ENCODE results near the gene MCCC1. TPM values are rescaled to one million over a fixed set of nuclear protein-coding genes. Genes with fewer than 3 reads are reported as not detected.
"Not testable (repeated sequence)": the region's sequence is repeated elsewhere in the genome, so short reads cannot be mapped to it uniquely, and the experiment has no call there.

The MCCC1 gene
- total RNA-seq, 1 donor from 2014 or later = 20.7 TPM

DNA sequence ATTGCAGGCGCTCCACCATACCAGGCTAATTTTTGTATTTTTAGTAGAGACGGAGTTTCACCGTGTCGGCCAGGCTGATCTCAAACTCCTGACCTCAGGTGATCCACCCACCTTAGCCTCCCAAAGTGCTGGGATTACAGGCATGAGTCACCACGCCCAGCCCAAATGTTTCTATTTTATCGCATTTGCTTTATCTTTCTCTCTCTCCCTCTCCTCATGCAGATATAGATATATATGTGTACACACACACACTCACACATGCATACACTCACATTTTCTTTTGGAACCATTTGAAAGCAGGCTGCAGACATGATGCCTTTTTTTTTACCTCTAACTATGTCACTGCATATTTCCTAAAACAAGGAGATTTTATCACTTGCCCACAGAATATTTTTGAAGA is 7.3 kb upstream of the MCCC1 start:
- intact Hi-C loops (cut with micrococcal nuclease) = no loop called here

DNA sequence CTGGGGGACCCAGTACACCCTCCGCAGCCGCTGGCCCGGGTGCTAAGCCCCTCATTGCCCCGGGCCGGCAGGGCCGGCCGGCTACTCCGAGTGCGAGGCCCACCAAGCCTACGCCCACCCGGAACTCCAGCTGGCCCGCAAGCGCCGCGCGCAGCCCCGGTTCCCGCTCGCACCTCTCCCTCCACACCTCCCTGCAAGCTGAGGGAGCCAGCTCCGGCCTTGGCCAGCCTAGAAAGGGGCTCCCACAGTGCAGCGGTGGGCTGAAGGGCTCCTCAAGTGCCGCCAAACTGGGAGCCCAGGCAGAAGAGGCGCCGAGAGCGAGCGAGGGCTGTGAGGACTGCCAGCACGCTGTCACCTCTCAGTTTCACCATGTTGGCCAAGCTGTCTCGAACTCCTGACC is 4.7 kb upstream of the MCCC1 start:
- intact Hi-C loops (cut with micrococcal nuclease) = not testable (repeated sequence)

DNA sequence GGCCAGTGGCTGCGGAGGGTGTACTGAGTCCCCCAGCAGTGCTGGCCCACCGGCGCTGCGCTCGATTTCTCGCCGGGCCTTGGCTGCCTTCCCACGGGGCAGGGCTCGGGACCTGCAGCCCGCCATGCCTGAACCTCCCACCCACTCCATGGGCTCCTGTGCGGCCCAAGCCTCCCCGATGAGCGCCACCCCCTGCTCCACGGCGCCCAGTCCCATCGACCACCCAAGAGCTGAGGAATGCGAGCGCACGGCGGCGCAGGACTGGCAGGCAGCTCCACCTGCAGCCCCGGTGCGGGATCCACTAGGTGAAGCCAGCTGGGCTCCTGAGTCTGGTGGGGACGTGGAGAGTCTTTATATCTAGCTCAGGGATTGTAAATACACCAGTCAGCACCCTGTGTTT is 1.7 kb upstream of the MCCC1 start:
- intact Hi-C loops (cut with micrococcal nuclease) = not testable (repeated sequence)

DNA sequence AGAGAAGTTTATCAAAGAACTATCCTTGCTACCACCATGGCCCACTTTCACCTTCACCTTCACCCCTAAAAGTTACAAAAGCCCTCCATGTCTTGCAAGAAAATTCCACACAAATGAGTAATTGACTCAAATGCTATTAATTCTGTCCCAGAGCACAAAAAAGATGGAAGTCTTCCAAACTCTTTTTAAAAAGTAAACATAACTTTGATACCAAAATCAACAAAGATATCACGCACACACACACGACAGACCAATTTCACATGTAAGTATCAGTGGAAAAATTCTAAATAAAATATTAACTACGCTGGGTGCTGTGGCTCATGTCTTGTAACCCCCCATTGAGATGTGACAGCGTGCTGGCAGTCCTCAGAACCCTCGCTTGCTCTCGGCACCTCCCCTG is 1.1 kb upstream of the MCCC1 start:
- intact Hi-C loops (cut with micrococcal nuclease) = no loop called here

DNA sequence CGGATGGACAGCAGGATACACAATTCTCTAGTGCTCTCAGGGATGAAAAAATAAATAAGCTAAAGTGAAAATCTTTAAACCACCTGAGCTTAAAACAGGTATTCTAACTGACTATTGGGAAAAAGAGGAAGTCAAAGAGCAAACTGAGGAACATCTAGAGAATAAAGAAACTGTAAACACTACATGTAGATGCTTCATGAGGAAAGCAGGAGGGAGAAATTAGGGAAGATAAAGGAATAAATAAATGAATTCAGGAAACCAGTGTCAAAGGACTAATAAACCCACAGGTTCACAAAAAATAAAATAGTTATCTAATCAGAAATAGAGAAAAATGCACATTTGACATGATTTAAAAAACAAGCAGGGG is 525 bp upstream of the MCCC1 start:
- intact Hi-C loops (cut with micrococcal nuclease) = loop anchor here (1.0 to 5.0 kb wide), 5 partner anchors 62 to 536 kb away; partner anchors contain the start of genes DCUN1D1 and LAMP3

DNA sequence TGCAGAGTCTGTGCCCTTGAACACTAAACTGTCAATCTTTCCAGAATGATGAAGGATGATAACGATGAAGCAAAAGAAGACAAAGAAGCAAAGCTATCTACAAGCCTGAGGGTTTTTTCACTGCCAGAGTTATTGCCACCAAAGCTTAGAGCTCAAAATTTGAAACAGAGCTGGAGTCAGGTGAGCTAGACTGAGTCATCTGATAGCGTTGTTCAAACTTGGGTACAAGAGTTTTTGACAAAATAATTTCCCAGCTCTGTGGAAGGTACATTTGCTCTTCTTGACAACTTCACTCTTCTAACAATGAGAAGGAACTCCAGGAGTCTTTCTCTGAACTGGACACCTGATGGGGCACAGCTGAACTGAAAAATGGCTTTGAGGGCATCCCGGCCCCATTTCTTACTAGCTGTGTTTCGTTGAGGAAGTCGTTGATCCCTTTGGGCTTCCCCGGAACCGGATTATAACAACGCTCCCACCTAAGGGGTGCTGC is 715 bp downstream of the MCCC1 start:
- intact Hi-C loops (cut with micrococcal nuclease) = loop anchor here (1.0 to 5.0 kb wide), 5 partner anchors 64 to 538 kb away; partner anchors contain the start of genes DCUN1D1 and LAMP3

DNA sequence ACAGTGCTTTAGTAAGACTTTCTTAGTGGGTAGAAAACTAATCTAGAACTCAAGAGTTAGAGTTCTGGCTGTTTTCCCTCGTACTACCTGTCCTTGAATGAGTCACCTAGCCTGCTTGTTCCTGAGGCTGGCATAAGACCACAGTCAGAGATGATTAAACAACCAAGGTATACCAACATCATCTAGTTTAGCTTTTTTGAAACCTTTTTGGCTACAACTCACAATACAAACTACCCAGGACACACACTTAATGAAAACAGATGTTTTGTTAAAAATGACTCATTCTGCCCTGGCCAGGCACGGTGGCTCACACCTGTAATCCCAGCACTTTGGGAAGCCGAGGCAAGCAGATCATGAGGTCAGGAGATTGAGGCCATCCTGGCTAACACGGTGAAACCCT is 4.6 kb downstream of the MCCC1 start:
- intact Hi-C loops (cut with micrococcal nuclease) = loop anchor here (5.0 kb wide), 1 partner anchor 182 kb away; no protein-coding TSS in a partner anchor

DNA sequence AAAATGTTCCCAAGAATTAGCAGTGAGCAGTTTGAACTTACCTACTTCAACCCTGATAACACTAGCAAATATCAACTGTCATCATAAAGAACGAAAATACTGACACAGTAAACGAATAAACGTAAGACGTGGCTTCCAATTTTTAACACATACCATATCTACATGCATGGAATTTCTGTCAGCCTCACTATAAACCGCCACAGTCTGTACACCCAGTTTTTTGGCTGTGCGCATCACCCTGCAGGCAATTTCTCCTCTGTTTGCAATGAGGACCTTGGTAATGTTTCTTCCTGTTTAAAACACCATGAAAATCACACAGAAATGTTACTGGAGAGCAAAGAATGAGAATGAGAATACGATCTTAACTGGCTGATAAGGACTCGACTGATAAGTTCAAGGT is 7.0 kb downstream of the MCCC1 start:
- intact Hi-C loops (cut with micrococcal nuclease) = no loop called here

DNA sequence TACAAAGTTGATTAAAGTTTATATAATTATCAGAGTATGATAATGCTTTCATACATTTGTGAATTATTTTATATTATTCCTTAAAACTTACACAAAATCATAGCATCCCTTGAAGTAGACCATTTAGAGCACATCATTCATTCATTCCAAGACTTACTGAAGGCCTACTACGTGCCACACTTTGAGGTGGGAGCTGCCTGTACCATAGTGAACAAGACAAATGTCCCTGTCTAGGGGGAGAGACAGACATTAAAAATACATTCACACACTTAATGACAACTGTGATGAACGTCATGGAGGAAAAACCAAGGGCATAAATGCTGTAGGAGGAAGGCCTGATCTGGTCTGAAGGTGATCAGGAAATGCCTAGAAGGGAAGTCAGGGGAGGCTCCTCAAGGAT is 12.1 kb downstream of the MCCC1 start:
- intact Hi-C loops (cut with micrococcal nuclease) = no loop called here

DNA sequence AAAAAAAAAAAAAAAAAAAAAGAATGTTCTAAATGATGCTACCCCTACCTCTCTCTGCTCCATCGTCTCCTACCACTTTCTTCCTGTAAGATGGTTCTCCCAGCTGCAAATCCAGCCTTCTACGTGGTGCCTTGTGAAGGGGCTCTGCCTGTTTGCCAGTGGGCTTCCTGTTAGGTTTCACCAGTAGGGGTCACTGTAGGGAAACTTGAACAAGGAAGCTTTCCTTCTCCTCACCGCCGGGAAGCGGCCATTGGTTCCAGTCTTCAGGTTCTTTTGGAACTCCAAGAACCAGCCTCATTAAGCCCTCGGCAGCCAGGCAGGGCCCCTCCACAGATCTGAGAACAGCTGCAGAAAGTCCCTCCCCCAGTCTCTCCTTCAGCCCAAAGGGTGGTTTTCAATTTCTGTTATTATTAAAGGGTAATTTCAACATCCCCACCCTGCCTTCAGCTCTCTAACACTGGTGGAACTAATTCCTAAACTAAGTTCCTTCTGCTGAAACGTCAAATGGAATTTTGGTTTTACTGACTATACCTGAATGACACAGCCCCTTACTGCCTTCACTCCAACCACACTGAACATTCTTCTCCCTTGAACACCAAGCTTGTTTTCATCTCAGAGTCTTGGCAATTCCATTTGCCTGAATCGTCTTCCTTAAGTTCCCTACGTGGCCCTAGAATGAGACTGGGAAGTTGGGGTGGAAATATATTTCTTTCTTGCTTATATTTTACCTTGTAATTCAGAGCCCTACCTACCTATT is 13.5 kb downstream of the MCCC1 start:
- intact Hi-C loops (cut with micrococcal nuclease) = no loop called here

DNA sequence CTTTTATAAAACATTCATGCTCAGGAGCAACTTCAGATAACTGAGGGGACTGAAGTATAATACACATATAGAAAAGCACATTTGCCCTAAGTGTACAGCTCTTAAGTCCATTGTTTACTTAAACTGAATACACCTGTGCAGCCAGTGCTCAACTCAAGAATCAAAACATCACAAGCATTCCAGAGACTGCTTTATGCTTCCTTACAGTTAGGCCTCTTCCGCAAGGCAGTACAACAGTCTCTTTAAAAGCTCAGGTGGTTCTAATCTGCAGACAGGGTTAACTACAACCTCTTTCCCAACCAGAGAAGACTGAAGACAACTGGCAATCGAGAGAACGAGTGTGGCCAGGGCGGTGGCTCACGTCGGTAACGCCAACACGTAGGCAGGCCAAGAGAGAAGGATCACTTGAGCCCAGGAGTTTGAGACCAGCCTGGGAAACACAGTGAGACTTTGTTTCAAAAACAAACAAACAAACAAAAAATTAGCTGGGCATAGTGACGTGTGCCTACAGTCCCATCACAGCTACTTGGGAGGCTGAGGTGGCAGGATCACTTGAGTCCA is 16.9 kb downstream of the MCCC1 start:
- intact Hi-C loops (cut with micrococcal nuclease) = no loop called here

DNA sequence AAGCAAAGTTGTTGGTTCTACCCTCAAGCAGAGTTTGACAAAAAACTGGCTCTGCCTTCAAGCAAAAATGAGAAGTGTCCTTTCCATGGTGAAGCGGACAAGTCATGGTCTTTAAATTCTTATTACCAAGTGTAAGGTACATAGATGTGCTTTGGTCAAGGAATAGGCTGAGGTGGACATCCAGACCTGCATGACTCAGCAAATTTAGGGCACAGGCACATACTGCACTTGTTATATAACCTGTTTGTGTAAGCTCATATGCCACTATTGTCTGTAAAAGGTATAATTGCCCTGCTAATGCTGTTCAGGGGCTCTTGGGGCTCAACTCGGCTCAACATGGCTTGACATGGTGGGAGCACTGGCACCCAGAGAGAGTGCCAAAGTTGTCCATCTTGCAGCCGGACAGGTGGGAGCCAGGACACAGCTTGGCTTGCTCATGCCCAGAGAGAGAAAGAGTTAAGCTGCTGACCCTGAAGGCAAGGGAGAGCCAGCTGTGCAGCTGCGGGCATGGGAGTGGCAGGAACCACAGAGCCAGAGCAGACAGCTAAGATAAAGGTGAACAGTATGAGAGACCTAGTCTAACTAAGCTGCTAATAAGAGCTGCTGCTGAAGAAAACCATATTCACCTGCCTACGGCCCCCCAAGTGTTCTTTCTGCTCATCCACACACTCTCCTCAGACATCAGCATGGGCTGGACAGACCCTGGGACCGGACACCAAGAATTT is 17.7 kb downstream of the MCCC1 start:
- intact Hi-C loops (cut with micrococcal nuclease) = no loop called here

DNA sequence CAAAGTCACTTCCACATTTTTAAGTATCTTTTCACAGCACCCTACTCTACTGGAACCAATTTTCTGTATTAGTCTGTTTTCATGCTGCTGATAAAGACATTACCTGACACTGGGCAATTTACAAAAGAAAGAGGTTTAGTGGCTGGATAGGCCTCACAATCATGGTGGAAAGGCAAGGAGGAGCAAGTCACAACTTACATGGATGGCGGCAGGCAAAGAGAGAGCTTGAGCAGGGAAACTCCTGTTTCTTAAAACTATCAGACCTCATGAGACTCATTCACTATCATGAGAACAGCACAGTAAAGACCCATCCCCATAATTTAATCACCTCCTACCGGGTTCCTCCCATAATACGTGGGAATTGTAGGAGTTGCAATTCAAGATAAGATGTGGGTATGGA is 18.7 kb downstream of the MCCC1 start:
- intact Hi-C loops (cut with micrococcal nuclease) = no loop called here

DNA sequence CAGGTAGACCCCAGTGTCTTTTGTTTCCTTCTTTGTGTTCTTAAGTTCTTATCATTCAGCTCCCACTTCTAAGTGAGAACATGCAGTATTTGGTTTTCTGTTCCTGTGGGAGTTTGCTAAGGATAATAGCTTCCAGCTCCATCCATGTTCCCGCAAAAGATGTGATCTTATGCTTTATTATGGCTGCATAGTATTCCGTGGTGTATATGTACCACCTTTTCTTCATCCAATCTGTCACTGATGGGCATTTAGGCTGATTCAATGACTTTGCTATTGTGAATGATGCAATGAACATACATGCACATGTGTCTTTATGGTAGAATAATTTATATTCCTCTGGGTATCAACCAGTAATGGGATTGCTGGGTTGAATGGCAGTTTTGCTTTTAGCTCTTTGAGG is 24.4 kb downstream of the MCCC1 start:
- intact Hi-C loops (cut with micrococcal nuclease) = no loop called here

DNA sequence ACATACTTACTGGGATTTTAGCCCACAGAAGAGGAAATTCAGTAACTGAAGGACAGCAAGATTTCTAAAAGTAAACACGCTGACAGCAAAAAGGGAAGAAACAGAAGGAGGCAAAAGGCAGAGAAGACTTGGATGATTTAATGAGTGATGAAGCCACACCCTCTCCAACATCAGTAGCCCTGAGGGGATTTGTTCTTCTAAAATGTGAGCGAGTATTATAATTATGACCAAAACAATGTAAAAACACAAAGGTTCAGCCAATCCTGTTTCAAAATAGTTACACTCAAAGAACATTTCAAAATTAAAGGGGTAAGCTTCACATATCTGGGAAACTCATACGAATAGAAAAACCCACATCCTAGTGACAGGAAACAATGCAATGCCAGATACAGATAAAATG is 25.0 kb downstream of the MCCC1 start:
- intact Hi-C loops (cut with micrococcal nuclease) = no loop called here

DNA sequence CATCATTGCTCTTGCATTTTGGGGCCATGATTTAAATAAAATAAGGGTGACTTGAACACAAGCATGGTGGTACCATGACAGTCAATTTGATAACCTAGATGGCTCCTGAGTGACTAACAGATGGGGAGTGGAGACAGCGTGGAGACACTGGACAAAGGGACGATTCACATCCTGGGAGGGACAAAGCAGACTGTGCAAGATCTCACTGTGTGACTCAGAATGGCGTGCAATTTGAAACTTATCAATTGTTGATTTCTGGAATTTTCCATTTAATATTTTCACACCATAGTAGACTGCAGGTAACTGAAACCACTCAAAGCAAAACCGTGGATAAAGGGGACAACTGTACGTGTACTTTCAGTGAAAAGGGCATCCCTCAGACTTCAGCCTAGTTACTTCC is 25.5 kb downstream of the MCCC1 start:
- intact Hi-C loops (cut with micrococcal nuclease) = no loop called here

DNA sequence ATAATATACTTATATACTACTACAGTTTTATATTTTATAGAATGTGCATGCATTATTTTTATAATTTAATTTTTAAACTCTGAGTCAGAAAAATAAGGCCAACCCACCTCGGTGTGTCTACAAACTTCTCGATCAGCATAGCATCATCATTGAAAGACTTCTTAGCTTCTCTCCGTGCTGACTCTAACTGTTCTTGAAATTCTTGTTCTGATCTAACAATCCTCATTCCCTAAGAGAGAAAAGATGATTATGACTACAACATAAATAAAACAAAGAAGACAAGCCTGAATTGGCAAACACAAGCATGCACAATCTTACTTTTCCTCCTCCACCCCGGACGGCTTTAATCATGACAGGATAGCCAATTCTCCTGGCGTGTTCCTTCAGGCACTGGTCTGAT is 28.4 kb downstream of the MCCC1 start:
- intact Hi-C loops (cut with micrococcal nuclease) = no loop called here

DNA sequence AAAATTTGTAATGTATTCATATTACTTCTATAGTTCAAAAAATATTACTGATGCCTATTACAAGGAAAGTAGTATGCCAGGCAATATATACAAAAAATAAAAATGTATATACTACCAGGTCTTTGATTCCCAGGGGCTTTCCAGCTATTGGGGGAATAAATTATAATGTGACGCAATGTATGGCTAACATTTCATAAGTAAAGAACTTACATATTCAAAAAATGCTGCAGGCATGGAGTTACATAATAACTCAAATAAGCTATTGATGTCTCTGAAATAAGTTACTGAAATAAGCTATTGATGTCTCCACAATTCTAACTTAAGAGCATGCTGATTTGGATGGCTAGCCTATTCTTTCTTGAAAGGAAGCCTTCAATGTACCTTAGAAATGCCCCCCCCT is 30.2 kb downstream of the MCCC1 start:
- intact Hi-C loops (cut with micrococcal nuclease) = no loop called here

DNA sequence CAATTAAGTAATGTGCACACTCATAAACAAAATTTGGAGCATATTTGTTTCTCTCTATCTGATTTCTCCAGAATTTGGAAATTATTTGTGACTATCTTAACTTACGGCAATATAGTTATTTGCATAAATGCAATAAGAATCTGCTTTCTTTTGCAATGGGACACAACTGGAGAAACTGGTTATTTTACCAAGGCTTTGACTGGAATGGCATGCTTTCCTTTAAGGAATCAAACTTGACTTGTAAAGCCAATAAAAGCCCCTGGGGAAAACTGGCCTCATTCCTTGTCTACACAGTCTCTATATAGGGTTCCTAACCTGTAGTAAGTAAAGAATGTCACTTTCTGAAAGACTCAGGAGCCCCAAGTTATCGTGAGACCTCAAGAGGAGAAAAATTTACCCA is 32.4 kb downstream of the MCCC1 start:
- intact Hi-C loops (cut with micrococcal nuclease) = not testable (repeated sequence)

DNA sequence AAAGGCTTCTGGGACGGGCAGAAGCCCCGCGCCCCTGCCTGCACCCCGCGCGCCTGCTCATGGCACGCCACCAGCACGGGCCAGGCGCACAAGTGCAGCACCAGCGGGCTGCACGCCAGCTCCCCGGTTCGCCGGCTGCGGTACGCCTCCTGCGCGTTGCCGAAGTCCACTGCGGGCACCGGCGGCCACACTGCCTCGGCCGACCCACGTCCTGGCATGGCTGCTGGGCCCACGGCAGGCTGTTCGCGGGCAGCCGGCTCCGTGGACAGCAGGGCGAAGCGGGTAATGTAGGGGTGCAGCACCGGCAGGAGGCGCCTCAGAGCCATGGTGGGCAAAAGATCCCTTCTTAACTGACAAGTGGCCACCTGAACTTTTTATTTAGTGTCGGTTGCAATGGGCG is 34.8 kb downstream of the MCCC1 start:
- intact Hi-C loops (cut with micrococcal nuclease) = no loop called here

DNA sequence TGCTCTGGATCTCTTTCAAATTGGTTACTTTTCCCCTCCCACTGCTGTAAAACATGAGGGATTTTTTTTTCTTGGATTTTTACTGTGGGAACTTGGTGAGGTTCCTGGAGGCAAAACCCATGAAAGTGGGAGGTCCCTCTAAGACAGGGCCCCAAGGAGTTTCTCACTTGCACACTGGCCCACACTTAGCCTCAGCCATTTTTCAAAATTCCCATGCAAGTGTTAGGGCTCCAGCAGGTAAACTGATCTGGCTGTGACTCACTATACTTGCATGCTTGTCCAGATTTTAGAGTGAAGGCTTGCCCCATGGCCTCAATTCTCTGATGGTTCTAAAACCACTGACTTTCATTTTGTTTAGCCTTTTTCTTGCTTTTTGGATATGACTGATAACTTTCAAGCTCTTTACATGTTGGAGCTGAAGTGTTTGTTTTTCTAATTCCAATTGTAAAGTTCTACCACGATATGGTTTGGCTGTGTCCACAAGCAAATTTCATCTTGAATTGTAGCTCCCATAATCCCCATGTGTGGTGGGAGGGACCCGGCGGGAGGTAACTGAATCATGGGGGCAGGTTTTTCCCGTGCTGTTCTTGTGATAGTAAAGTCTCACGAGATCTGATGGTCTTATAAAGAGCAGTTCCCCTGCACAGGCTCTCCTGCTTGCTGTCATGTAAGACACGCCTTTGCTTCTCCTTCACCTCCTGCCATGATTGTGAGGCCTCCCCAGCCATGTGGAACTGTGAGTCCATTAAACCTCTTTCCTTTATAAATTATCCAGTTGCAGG is 37.7 kb downstream of the MCCC1 start:
- intact Hi-C loops (cut with micrococcal nuclease) = no loop called here

DNA sequence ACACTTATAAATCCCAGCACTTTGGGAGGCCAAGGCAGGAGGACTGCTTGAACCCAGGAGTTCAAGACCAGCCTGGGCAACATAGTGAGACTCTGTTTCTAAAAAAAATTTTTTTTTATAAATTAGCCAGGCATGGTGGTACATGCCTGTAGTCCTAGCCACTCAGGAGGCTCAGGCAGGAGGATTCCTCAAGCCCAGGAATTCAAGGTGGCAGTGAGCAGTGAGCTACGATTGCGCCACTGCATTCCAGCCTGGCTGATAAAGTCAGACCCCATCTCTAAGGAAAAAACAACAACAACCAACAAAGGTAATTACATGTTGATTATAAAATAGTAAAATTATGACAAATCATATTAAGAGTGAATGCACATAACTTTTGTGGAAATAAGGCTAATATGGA is 40.9 kb downstream of the MCCC1 start:
- intact Hi-C loops (cut with micrococcal nuclease) = no loop called here

Measured in T-helper 2 cell treated with Interferon-gamma antibody and Interleukin-4, amounts not matched to agents 100 ng/mL and 5 ng/mL, for 36 hours (primary cell).